IMR-90 (cell line): Measurements from ENCODE around the gene PRR27. TPM values are rescaled to one million over a fixed set of nuclear protein-coding genes. Genes with fewer than 3 reads are reported as not detected.

Experiments used
- ATAC-seq: fragments of 200-7000 bp; cut with Tn5 transposase; 2 replicates; pipeline ENCODE4 v1.9.1; 2020; ENCODE audit warnings: low read depth, mild to moderate bottlenecking, moderate library complexity
- BruUV-seq: library from RNA; stranded (reverse); fragments of 400-500 nt; replicated peaks from 2 replicates; lab custom pipeline; 2021; lab: Mats Ljungman, UMichigan
- CTCF ChIA-PET: fragments of 300-600 bp; formaldehyde crosslinking; extraction: SDS; loops from one replicate; lab custom pipeline; 2021; ENCODE audit warnings: antibody characterized with exemption; lab: Yijun Ruan, JAX
- POLR2A ChIA-PET: fragments of 300-600 bp; sonication (Branson Sonifier 250); formaldehyde crosslinking; loops from one replicate; lab custom pipeline; 2022; ENCODE audit warnings: antibody characterized with exemption; ENCODE audit not compliant: unreplicated experiment; lab: Charles Lee
- DNase-seq: peaks from one replicate; pipeline ENCODE4 v3.0.0; 2013
- H2AFZ ChIP-seq: replicated peaks from 2 replicates; pipeline ENCODE3; 2013; ENCODE audit warnings: low read length, mild to moderate bottlenecking; ENCODE audit not compliant: poor library complexity
- H2AK5ac ChIP-seq: 2 replicates; pipeline ENCODE4 v1.6.1; 2013; ENCODE audit warnings: low read depth, low read length, inconsistent platforms
- H2AK9ac ChIP-seq: replicated peaks from 2 replicates; pipeline ENCODE3; 2013; ENCODE audit warnings: mild to moderate bottlenecking, low read depth, low read length, moderate library complexity; ENCODE audit not compliant: poor library complexity
- H2BK120ac ChIP-seq: 2 replicates; pipeline ENCODE4 v1.6.1; 2013; ENCODE audit warnings: low read depth, low read length, inconsistent platforms
- H2BK15ac ChIP-seq: 3 replicates; pipeline ENCODE4 v1.6.1; 2013; ENCODE audit warnings: low read depth, low read length, inconsistent platforms
- H2BK20ac ChIP-seq: 2 replicates; pipeline ENCODE4 v1.6.1; 2013; ENCODE audit warnings: low read depth, mild to moderate bottlenecking, inconsistent platforms, low read length, moderate library complexity
- H2BK5ac ChIP-seq: 2 replicates; pipeline ENCODE4 v1.6.1; 2013; ENCODE audit warnings: mild to moderate bottlenecking, low read depth, low read length, inconsistent platforms; ENCODE audit not compliant: poor library complexity, severe bottlenecking
- H3K14ac ChIP-seq: replicated peaks from 2 replicates; pipeline ENCODE4 v1.6.1; 2013; ENCODE audit warnings: low read depth, low read length, inconsistent platforms
- H3K18ac ChIP-seq: 2 replicates; pipeline ENCODE4 v1.6.1; 2013; ENCODE audit warnings: low read depth, low read length, control low read depth
- H3K23ac ChIP-seq: 2 replicates; pipeline ENCODE4 v1.6.1; 2013; ENCODE audit warnings: low read depth, low read length, inconsistent platforms
- H3K27ac ChIP-seq: 2 replicates; pipeline ENCODE4 v1.5.1; 2013; ENCODE audit warnings: mild to moderate bottlenecking, control low read depth, low read length; ENCODE audit not compliant: insufficient read depth
- H3K27me3 ChIP-seq: 2 replicates; pipeline ENCODE4 v1.6.1; 2013; ENCODE audit warnings: low read length; ENCODE audit not compliant: control insufficient read depth, insufficient read depth
- H3K36me3 ChIP-seq: 2 replicates; pipeline ENCODE4 v1.6.1; 2013; ENCODE audit warnings: low read length, mixed read lengths; ENCODE audit not compliant: control insufficient read depth, insufficient read depth
- H3K4ac ChIP-seq: 2 replicates; pipeline ENCODE4 v1.6.1; 2013; ENCODE audit warnings: low read depth, low read length, inconsistent platforms
- H3K4me1 ChIP-seq: 2 replicates; pipeline ENCODE4 v1.6.1; 2013; ENCODE audit warnings: low read length, mixed read lengths; ENCODE audit not compliant: control insufficient read depth, insufficient read depth
- H3K4me2 ChIP-seq: 2 replicates; pipeline ENCODE4 v1.6.1; 2013; ENCODE audit warnings: low read depth, mild to moderate bottlenecking, control low read depth, low read length, moderate library complexity
- H3K4me3 ChIP-seq: 2 replicates; pipeline ENCODE4 v1.5.1; 2013; ENCODE audit warnings: low read depth, mild to moderate bottlenecking, control low read depth, low read length, moderate library complexity; ENCODE audit not compliant: insufficient read depth
- H3K56ac ChIP-seq: 2 replicates; pipeline ENCODE4 v1.6.1; 2013; ENCODE audit warnings: low read length, inconsistent platforms; ENCODE audit not compliant: insufficient read depth; ENCODE audit errors: extremely low read depth
- H3K79me1 ChIP-seq, 2 experiments: 2 replicates each; pipeline ENCODE4 v1.6.1; 2013; ENCODE audit warnings: low read length in 2 of 2, inconsistent platforms in 1 of 2, low read depth in 1 of 2
- H3K9ac ChIP-seq: 2 replicates; pipeline ENCODE4 v1.6.1; 2013; ENCODE audit warnings: low read depth, low read length, control low read depth
- H3K9me1 ChIP-seq: 2 replicates; pipeline ENCODE4 v1.6.1; 2013; ENCODE audit warnings: low read length, inconsistent platforms; ENCODE audit not compliant: insufficient read depth
- H3K9me3 ChIP-seq: 2 replicates; pipeline ENCODE4 v1.6.1; 2013; ENCODE audit warnings: low read length; ENCODE audit not compliant: control insufficient read depth, insufficient read depth
- H4K20me1 ChIP-seq: 2 replicates; pipeline ENCODE4 v1.6.1; 2013; ENCODE audit warnings: low read length, inconsistent platforms; ENCODE audit not compliant: insufficient read depth
- H4K5ac ChIP-seq: 2 replicates; pipeline ENCODE4 v1.6.1; 2013; ENCODE audit warnings: mild to moderate bottlenecking, low read depth, low read length, control low read depth
- H4K8ac ChIP-seq, 2 experiments: 2 replicates each; pipeline ENCODE4 v1.6.1; 2013; ENCODE audit warnings: low read depth in 2 of 2, low read length in 2 of 2, control low read depth in 1 of 2, inconsistent platforms in 1 of 2
- H4K91ac ChIP-seq: 2 replicates; pipeline ENCODE4 v1.6.1; 2013; ENCODE audit warnings: low read depth, low read length, inconsistent platforms; ENCODE audit not compliant: insufficient read depth
- CHD1 ChIP-seq: IDR thresholded peaks from 2 replicates; pipeline ENCODE4 v1.6.1; 2012; ENCODE audit warnings: low read depth, low read length, improper control_type of control experiment
- FOS ChIP-seq: fragments of 150-350 bp; IDR thresholded peaks from 2 replicates; pipeline ENCODE4 v1.6.1; 2016; ENCODE audit warnings: low read depth, low read length
- MAFK ChIP-seq: IDR thresholded peaks from 2 replicates; pipeline ENCODE4 v1.6.1; 2012; ENCODE audit warnings: low read depth, low read length, improper control_type of control experiment
- NFE2L2 ChIP-seq: fragments of 150-350 bp; IDR thresholded peaks from 2 replicates; pipeline ENCODE4 v1.6.1; 2016; ENCODE audit warnings: low read depth, mild to moderate bottlenecking, low read length
- WGBS, 2 experiments: methylation state at CpG; one replicate each; pipeline versions ENCODE4 v1.1.5 to v1.1.7; 2013; ENCODE audit warnings: missing lambda C conversion rate in 2 of 2; ENCODE audit not compliant: insufficient read length in 1 of 2; ENCODE audit errors: extremely low coverage in 2 of 2; 5-methylcytosine and 5-hydroxymethylcytosine counted together
- dilution Hi-C: fragments of 300-500 bp; cut with HindIII; formaldehyde crosslinking; loops from one replicate; pipeline ENCODE4 v1.14.3; 2018; ENCODE audit warnings: low sequenced_read_pairs; ENCODE audit not compliant: unreplicated experiment
- in situ Hi-C: fragments of 300-500 bp; cut with MboI; formaldehyde crosslinking; loops from 3 replicates; pipeline ENCODE4 v1.14.3; 2019; ENCODE audit warnings: low sequenced_read_pairs, inconsistent platforms, mixed read lengths
- intact Hi-C: fragments of 100-400 bp; cut with micrococcal nuclease; formaldehyde crosslinking; loops from 2 replicates; pipeline ENCODE4 v1.10.0; 2022
- polyA plus RNA-seq, 3 experiments: library from polyadenylated mRNA; depleted of rRNA; stranded (reverse); fragments of >200 nt; gene quantifications; 2 replicates each; pipeline ENCODE4 v1.2.3, GENCODE V29; 2012; ENCODE audit warnings: low replicate concordance in 1 of 3
- total RNA-seq: library from RNA; depleted of rRNA; stranded (reverse); fragments of >200 nt; gene quantifications from 2 replicates; pipeline ENCODE4 v1.2.3, GENCODE V29; 2012
- TF ChIP-seq, protein P1 (sequence below): fragments of 150-350 bp; IDR thresholded peaks from 2 replicates; pipeline ENCODE4 v1.6.1; 2017; ENCODE audit warnings: mild to moderate bottlenecking, antibody characterized with exemption, low read length, low read depth
- TF ChIP-seq, protein P2 (sequence below): conservative IDR thresholded peaks from 2 replicates; pipeline ENCODE4 v1.5.1; 2012; ENCODE audit warnings: mild to moderate bottlenecking, low read depth, low read length, improper control_type of control experiment

The PRR27 gene
- total and polyA plus RNA-seq, 2 of the 4 experiments (the other 2 are of a cell fraction): not detected

DNA sequence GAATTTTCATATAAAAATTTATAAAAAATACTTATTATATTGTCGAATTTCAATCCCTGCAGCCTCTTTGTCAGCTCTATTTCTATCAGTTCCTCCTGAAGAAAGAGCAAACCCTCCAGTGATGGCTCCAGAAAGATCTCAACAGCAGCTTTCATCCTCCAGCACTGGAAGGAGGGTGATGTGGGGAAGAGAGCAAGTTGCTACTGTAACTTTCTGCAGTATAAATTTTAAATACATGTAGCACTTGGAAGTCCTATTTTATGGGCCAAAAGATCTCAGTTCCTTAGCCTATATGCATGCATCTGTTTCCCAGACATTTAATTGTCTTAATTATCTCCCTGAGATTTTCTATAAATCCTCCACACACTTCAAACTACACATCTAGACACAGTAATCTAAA, 27.8 kb downstream of the PRR27 start:
- no peak overlapping the region for H3K4me2 ChIP-seq
- ATAC-seq (no peak), DNase-seq (no peak)
- H2BK5ac ChIP-seq: no peak overlapping the region
- H3K79me1 ChIP-seq: no peaks in the 10 kb centered on the region
- no peak overlapping the region for H3K9ac ChIP-seq
- H3K14ac ChIP-seq: no peak overlapping the region
- H4K91ac ChIP-seq: no peak overlapping the region
- H3K23ac ChIP-seq: no peak overlapping the region
- no TSS peak for BruUV-seq
- in situ Hi-C loops: loop anchor here (10.0 kb wide), 1 partner anchor 497 kb away; no protein-coding TSS in a partner anchor
- H2AK5ac ChIP-seq: no peak overlapping the region
- H3K9me1 ChIP-seq: no peaks in the 10 kb centered on the region
- no peak overlapping the region for H4K5ac ChIP-seq
- no peaks in the 10 kb centered on the region for H3K9me3 ChIP-seq
- no peak overlapping the region for H3K4me3 ChIP-seq
- H3K56ac ChIP-seq: no peak overlapping the region
- TF ChIP-seq NFE2L2: no peak
- no peak for TF ChIP-seq FOS
- no peak for TF ChIP-seq MAFK
- TF ChIP-seq, protein P1, sequence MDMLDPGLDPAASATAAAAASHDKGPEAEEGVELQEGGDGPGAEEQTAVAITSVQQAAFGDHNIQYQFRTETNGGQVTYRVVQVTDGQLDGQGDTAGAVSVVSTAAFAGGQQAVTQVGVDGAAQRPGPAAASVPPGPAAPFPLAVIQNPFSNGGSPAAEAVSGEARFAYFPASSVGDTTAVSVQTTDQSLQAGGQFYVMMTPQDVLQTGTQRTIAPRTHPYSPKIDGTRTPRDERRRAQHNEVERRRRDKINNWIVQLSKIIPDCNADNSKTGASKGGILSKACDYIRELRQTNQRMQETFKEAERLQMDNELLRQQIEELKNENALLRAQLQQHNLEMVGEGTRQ: no peak
- TF ChIP-seq, protein P2, sequence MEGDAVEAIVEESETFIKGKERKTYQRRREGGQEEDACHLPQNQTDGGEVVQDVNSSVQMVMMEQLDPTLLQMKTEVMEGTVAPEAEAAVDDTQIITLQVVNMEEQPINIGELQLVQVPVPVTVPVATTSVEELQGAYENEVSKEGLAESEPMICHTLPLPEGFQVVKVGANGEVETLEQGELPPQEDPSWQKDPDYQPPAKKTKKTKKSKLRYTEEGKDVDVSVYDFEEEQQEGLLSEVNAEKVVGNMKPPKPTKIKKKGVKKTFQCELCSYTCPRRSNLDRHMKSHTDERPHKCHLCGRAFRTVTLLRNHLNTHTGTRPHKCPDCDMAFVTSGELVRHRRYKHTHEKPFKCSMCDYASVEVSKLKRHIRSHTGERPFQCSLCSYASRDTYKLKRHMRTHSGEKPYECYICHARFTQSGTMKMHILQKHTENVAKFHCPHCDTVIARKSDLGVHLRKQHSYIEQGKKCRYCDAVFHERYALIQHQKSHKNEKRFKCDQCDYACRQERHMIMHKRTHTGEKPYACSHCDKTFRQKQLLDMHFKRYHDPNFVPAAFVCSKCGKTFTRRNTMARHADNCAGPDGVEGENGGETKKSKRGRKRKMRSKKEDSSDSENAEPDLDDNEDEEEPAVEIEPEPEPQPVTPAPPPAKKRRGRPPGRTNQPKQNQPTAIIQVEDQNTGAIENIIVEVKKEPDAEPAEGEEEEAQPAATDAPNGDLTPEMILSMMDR: no peak
- TF ChIP-seq CHD1: no peak
- no peak overlapping the region for H3K18ac ChIP-seq
- no peaks in the 10 kb centered on the region for H3K4me1 ChIP-seq
- H3K4ac ChIP-seq: no peak overlapping the region
- H3K36me3 ChIP-seq: no peaks in the 10 kb centered on the region
- dilution Hi-C loops: no loop called here
- no peak overlapping the region for H2BK20ac ChIP-seq
- no peak overlapping the region for H4K8ac ChIP-seq
- no peak overlapping the region for H2AK9ac ChIP-seq
- H4K20me1 ChIP-seq: no peaks in the 10 kb centered on the region
- H2BK120ac ChIP-seq: no peak overlapping the region
- H2AFZ ChIP-seq: no peak overlapping the region
- no CpG with 5 or more reads among the region's 1 CpG for WGBS, 2 experiments
- CTCF ChIA-PET: no interaction called here
- no peak overlapping the region for H2BK15ac ChIP-seq
- POLR2A ChIA-PET: interaction anchor here (0.6 kb wide), 1 partner anchor 10 kb away, joined by 8 read pairs; no protein-coding TSS in a partner anchor
- H3K27me3 ChIP-seq: no peaks in the 10 kb centered on the region
- intact Hi-C loops: loop anchor here (2.0 to 5.0 kb wide), 2 partner anchors 285 to 495 kb away; no protein-coding TSS in a partner anchor
- H3K27ac ChIP-seq: no peak overlapping the region
